ENCODE data around the gene LCMT1.

- TF ChIP-seq CTCF (IDR thresholded peaks at IDR 0.05; ENCODE audit: borderline replicate concordance, extremely low read depth, low read length, poor library complexity, severe bottlenecking) (no peak), EZH2 (IDR thresholded peaks at IDR 0.05; ENCODE audit: borderline replicate concordance, low read depth, low read length, severe bottlenecking) (no peak)
These were observed 52.1 kb downstream of the LCMT1 start for GRCh38 chr16:25163683-25164082.
